ELR (cell line): ENCODE data around the gene AKR1D1.

Experiments
- DNase-seq: peaks from one replicate; pipeline ENCODE4 v3.0.0-alpha.2; 2015; ENCODE audit warnings: low read depth

Gene AKR1D1

DNA sequence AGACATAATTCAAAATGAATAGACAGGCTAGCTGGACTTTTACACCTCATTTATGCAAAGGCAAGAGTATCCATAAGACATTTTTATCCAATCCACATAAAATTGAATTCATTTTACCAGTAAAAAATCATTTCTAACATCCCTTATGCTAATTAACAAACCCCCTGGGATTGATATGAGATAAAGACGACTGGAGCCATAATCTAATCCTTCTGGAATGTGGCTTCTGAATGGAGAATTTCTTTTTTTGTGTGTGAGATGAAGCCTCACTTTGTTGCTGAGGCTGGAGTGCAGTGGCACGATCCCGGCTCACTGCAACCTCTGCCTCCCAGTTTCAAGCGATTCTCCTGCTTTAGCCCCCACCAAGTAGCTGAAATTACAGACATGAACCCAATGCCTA is 90.4 kb downstream of the AKR1D1 start:
- DNase-seq, result no peak

DNA sequence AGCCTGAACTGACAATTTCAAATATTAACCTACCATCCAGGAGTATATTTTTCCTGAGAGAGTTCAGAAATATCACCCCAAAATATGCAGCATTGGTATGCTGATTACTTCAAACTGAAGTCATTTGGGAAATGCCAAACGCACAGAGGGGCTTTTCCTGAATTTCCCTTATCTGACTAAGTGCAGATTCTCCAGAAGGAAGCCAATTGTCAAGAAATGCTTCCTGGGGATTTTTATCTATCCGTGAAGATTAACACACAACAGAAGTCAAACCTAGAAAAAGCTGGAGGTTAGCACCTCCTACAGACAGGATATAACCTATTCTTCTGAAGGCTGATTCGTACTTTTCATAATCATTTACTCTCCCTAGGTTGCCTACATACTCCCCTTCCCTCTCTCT is 91.0 kb downstream of the AKR1D1 start:
- no peak for DNase-seq

GRCh38 chr7:138167869-138168296 is 91.6 kb downstream of the AKR1D1 start:
- DNase-seq, result no peak
